Panc1 (cell line): ENCODE data around the gene KHDRBS1.

Experiments
- CTCF ChIP-seq: fragments of 450-650 bp; IDR thresholded peaks from 2 replicates; pipeline ENCODE4 v1.5.1; 2017; ENCODE audit warnings: mild to moderate bottlenecking
- POLR2AphosphoS5 ChIP-seq: IDR thresholded peaks from 2 replicates; pipeline ENCODE4 v1.6.1; 2012; ENCODE audit warnings: mild to moderate bottlenecking, low read depth, low read length, moderate library complexity
- TCF7L2 ChIP-seq: IDR thresholded peaks from 2 replicates; pipeline ENCODE4 v1.6.1; 2011; ENCODE audit warnings: mild to moderate bottlenecking, low read depth, low read length, inconsistent platforms
- TF ChIP-seq, protein P1 (sequence below), 2 experiments: IDR thresholded peaks; 2 replicates each; pipeline ENCODE4 v1.6.1; 2011 to 2012; ENCODE audit warnings: low read depth in 2 of 2, control low read depth in 1 of 2, low read length in 1 of 2, mild to moderate bottlenecking in 1 of 2, moderate library complexity in 1 of 2; ENCODE audit not compliant: insufficient read depth in 1 of 2

- TF ChIP-seq CTCF (no peak), TCF7L2 (no peak), POLR2AphosphoS5 (no peak)
- TF ChIP-seq, protein P1, sequence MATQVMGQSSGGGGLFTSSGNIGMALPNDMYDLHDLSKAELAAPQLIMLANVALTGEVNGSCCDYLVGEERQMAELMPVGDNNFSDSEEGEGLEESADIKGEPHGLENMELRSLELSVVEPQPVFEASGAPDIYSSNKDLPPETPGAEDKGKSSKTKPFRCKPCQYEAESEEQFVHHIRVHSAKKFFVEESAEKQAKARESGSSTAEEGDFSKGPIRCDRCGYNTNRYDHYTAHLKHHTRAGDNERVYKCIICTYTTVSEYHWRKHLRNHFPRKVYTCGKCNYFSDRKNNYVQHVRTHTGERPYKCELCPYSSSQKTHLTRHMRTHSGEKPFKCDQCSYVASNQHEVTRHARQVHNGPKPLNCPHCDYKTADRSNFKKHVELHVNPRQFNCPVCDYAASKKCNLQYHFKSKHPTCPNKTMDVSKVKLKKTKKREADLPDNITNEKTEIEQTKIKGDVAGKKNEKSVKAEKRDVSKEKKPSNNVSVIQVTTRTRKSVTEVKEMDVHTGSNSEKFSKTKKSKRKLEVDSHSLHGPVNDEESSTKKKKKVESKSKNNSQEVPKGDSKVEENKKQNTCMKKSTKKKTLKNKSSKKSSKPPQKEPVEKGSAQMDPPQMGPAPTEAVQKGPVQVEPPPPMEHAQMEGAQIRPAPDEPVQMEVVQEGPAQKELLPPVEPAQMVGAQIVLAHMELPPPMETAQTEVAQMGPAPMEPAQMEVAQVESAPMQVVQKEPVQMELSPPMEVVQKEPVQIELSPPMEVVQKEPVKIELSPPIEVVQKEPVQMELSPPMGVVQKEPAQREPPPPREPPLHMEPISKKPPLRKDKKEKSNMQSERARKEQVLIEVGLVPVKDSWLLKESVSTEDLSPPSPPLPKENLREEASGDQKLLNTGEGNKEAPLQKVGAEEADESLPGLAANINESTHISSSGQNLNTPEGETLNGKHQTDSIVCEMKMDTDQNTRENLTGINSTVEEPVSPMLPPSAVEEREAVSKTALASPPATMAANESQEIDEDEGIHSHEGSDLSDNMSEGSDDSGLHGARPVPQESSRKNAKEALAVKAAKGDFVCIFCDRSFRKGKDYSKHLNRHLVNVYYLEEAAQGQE (IDR thresholded peaks at IDR 0.05; ENCODE audit: insufficient read depth in 1 of 2, low read depth in 2 of 2, low read length in 1 of 2), result no peak
Observed at GRCh38 chr1:32020339-32020738, 6.7 kb downstream of the KHDRBS1 start.
